ENCODE results near the gene COL26A1. TPM values are rescaled to one million over a fixed set of nuclear protein-coding genes. Genes with fewer than 3 reads are reported as not detected.
"Not testable (repeated sequence)": the region's sequence is repeated elsewhere in the genome, so short reads cannot be mapped to it uniquely, and the experiment has no call there.

Gene COL26A1
- total and polyA plus RNA-seq, 8 donors = 0.37 to 3.5 (median 0.86) TPM

GRCh38 chr7:101428093-101428866, 65.6 kb downstream of the COL26A1 start:
- 84 to 85% methylated on average over 11 of the region's 11 CpGs for WGBS, 2 donors
- no peak overlapping the region for H3K27ac ChIP-seq
- DNase-seq (no peak), FAIRE-seq (no peak), ATAC-seq (no peak)
- no peak for TF ChIP-seq CTCF (IDR thresholded peaks at IDR 0.05)
- no peaks in the 10 kb centered on the region for H3K27me3 ChIP-seq
- H3K36me3 ChIP-seq = no peaks in the 10 kb centered on the region
- intact Hi-C loops (cut with DNase I) = no loop called here
- no peak overlapping the region for H3K4me3 ChIP-seq
- no peaks in the 10 kb centered on the region for H3K4me1 ChIP-seq
- H3K9me3 ChIP-seq = no peaks in the 10 kb centered on the region

- DNase-seq = no peak
- WGBS, 2 donors = 94 to 96% methylated on average over 3 of the region's 3 CpGs
- H3K4me1 ChIP-seq = no peaks in the 10 kb centered on the region
- no peaks in the 10 kb centered on the region for H3K27me3 ChIP-seq
- H3K36me3 ChIP-seq = no peaks in the 10 kb centered on the region
- H3K4me3 ChIP-seq = no peak overlapping the region
- no peak for FAIRE-seq
- no peak for TF ChIP-seq CTCF (IDR thresholded peaks at IDR 0.05)
- intact Hi-C loops (cut with DNase I) = no loop called here
- no peak overlapping the region for H3K27ac ChIP-seq
- no peaks in the 10 kb centered on the region for H3K9me3 ChIP-seq
- ATAC-seq = no peak
Observed at GRCh38 chr7:101432316-101432715, 69.6 kb downstream of the COL26A1 start.

- FAIRE-seq = no peak
- WGBS, 2 donors = 80 to 91% methylated on average over 4 of the region's 4 CpGs
- intact Hi-C loops (cut with DNase I) = no loop called here
Observed at GRCh38 chr7:101433688-101434087, 71.0 kb downstream of the COL26A1 start.

GRCh38 chr7:101434155-101434554, 71.5 kb downstream of the COL26A1 start:
- H3K27me3 ChIP-seq; DNase-seq; H3K36me3 ChIP-seq; H3K9me3 ChIP-seq; FAIRE-seq; intact Hi-C loops (cut with DNase I); H3K27ac ChIP-seq; H3K4me1 ChIP-seq; ATAC-seq; H3K4me3 ChIP-seq: not testable (repeated sequence)
- 83 to 86% methylated on average over 7 to 8 of the region's 8 CpGs for WGBS, 2 donors

More at GRCh38 chr7:101433688-101434087, 71.0 kb downstream of the COL26A1 start:
- no peak overlapping the region for H3K27ac ChIP-seq
- no peaks in the 10 kb centered on the region for H3K36me3 ChIP-seq
- no peaks in the 10 kb centered on the region for H3K9me3 ChIP-seq
- H3K27me3 ChIP-seq = no peaks in the 10 kb centered on the region
- ATAC-seq (no peak), DNase-seq (no peak)
- TF ChIP-seq CTCF (IDR thresholded peaks at IDR 0.05) = no peak
- H3K4me1 ChIP-seq = no peaks in the 10 kb centered on the region
- no peak overlapping the region for H3K4me3 ChIP-seq

GRCh38 chr7:101435461-101436220, 73.0 kb downstream of the COL26A1 start:
- FAIRE-seq = no peak
- TF ChIP-seq CTCF (IDR thresholded peaks at IDR 0.05) = no peak
- no peaks in the 10 kb centered on the region for H3K9me3 ChIP-seq
- H3K27ac ChIP-seq = no peak overlapping the region
- no peak for ATAC-seq
- intact Hi-C loops (cut with DNase I) = no loop called here
- no peak overlapping the region for H3K4me3 ChIP-seq
- no peaks in the 10 kb centered on the region for H3K4me1 ChIP-seq
- H3K36me3 ChIP-seq = no peaks in the 10 kb centered on the region
- no peak for DNase-seq
- no peaks in the 10 kb centered on the region for H3K27me3 ChIP-seq
- 52 to 61% methylated on average over 22 of the region's 22 CpGs for WGBS, 2 donors

All from pancreas (tissue), 10 donors.